Measurements from ENCODE around the gene EVC.

Gene EVC

DNA sequence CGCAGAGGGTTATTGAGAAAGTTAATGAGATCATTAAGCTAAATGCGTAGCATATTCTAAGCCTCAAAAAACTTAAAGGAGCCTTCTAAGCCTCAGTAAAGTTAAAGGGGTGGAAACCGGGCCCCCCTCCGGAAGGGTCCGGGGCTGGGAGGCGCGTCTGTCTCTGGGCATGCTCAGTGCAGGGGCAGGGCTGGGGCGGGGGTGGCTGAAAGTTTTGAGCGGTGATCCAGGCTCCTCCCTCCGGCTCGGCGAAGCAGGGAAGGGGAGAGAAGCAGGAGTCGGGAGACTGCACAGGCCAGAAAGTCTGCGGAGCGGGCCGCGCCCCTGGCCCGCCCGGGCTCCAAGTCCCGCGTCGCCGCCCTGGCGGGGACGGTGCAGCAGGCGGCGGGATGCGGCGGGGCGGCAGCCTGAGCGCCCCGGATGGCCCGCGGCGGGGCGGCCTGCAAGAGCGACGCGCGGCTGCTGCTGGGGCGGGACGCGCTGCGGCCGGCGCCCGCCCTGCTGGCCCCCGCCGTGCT, at the start of gene EVC:
EVC (plus strand) TSS at position 241 of the 518 bp plus-strand sequence; CDS start at position 421, 180 bp downstream.
- DNase-seq (ENCODE audit: low spot score) = no peak

DNA sequence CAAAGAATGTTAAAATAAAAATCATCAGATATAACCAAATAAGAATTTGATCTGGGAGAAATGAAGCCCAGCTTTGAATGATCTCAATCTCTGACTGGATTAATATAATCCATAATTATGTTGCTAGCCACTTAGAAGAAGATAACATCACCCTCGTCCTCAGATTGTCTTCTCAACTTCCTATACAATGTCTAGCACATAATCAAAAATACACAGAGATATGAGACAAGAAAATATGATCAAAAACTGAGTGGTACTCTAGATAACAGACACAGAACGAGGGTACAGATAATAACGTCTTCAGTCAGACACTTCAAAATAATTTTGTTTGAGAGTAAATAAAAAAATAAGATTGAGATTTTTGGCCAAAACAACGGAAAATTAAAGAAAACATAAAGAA, 49.8 kb upstream of the EVC start:
- H3K9me3 Mint-ChIP-seq = peaks cover 15% of the 10 kb centered on the region
- no peaks in the 10 kb centered on the region for H3K36me3 Mint-ChIP-seq (ENCODE audit: low read depth)
- DNase-seq (ENCODE audit: low spot score) = no peak

More for the DNA sequence above, at the start of gene EVC:
- Mint-ChIP-seq H3K4me3 (peak within 1 kb of the TSS; percentile 70), H3K27me3 (ENCODE audit: low read depth) (peaks cover 45% of the 10 kb centered on the region), H3K9me3 (peaks cover 13% of the 10 kb centered on the region), H3K36me3 (ENCODE audit: low read depth) (no peaks in the 10 kb centered on the region), H3K27ac (no peak within 1 kb of the TSS), H3K4me1 (ENCODE audit: low read depth) (peaks cover 3% of the 10 kb centered on the region)

DNA sequence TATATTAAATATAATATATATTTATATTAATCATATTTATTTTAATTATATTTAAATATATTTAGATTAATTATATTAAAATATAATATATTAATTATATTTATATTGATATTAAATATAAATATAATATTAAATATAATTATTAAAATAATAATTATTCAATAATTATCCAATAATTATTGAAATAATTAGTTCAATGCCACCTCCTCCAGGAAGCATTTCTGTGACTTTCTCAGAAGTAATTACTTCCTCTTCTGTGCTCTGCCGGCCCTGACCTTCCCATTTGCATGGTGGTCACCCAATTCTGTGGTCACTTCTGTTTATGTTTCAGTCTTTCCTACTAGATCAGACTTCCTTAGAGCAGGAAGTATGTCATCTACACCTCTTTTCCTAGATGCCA, 48.4 kb upstream of the EVC start:
- DNase-seq (ENCODE audit: low spot score) = no peak
- Mint-ChIP-seq H3K4me1 (ENCODE audit: low read depth) (no peaks in the 10 kb centered on the region), H3K9me3 (peaks cover 15% of the 10 kb centered on the region), H3K36me3 (ENCODE audit: low read depth) (no peaks in the 10 kb centered on the region), H3K4me3 (no peak overlapping the region), H3K27me3 (ENCODE audit: low read depth) (no peaks in the 10 kb centered on the region), H3K27ac (no peak overlapping the region)

More for the DNA sequence above, 49.8 kb upstream of the EVC start:
- H3K4me1 Mint-ChIP-seq (ENCODE audit: low read depth) = no peaks in the 10 kb centered on the region
- no peak overlapping the region for H3K27ac Mint-ChIP-seq
- no peak overlapping the region for H3K4me3 Mint-ChIP-seq
- no peaks in the 10 kb centered on the region for H3K27me3 Mint-ChIP-seq (ENCODE audit: low read depth)

DNA sequence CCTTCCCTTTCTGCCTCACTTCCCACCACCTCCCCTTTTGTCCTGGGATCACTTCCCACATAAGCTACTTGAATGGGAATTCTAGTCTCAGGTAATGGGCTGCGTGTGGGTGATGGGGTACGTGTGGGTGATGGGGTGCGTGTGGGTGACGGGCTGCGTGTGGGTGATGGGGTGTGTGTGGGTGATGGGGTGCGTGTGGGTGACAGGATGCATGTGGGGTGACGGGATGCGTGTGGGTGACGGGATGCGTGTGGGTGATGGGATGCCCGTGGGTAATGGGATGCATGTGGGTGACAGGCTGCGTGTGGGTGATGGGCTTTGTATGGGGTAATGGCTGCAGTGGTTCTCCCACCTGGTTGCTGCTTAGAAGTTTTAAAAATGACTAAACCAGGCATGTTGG, 46.2 kb upstream of the EVC start:
- DNase-seq (ENCODE audit: low spot score) = no peak
- H3K4me1 Mint-ChIP-seq (ENCODE audit: low read depth) = no peaks in the 10 kb centered on the region
- H3K4me3 Mint-ChIP-seq = no peak overlapping the region
- H3K27ac Mint-ChIP-seq = no peak overlapping the region
- H3K9me3 Mint-ChIP-seq = peaks cover 15% of the 10 kb centered on the region
- no peaks in the 10 kb centered on the region for H3K36me3 Mint-ChIP-seq (ENCODE audit: low read depth)
- no peaks in the 10 kb centered on the region for H3K27me3 Mint-ChIP-seq (ENCODE audit: low read depth)

DNA sequence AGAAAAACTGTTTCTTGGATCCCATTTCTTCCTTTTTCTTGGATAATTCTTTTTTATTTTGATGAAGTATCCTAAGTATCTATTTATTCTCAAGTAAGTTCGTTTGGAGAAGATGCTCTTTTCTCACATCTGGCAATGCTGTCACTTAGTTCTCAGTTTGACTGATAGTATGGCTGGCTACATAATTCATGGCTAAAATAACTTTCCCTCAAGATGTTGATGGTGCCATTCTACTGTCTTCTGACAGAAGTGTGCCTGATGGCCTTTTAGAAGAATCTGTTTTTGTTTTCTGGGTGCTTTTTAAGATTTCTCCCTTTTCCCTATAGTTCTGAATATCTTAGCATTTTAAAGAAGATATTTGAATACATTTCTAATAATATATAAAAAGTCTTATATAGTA, 44.3 kb upstream of the EVC start:
- no peak overlapping the region for H3K4me3 Mint-ChIP-seq
- no peaks in the 10 kb centered on the region for H3K4me1 Mint-ChIP-seq (ENCODE audit: low read depth)
- H3K27me3 Mint-ChIP-seq (ENCODE audit: low read depth) = no peaks in the 10 kb centered on the region
- no peak for DNase-seq (ENCODE audit: low spot score)
- no peaks in the 10 kb centered on the region for H3K36me3 Mint-ChIP-seq (ENCODE audit: low read depth)
- H3K27ac Mint-ChIP-seq = no peak overlapping the region
- peaks cover 10% of the 10 kb centered on the region for H3K9me3 Mint-ChIP-seq

DNA sequence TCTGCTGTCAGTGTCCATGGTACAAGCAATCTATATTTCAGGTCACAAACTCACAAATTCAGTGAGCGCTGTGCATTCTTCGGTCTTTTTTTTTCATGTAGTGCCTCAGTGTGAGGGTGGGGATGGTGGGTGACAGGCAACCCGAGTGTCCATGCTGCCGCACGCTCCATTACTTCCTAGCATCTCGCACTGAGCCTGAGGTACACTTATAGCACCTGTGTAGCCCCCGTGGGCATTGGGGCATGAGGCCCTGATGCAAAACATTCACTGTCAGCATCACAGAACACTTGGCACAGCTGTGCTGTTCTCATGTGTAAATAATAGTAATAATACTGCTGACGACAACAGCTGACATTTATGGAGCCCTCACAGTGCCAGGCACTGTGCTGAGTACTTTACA, 34.2 kb upstream of the EVC start:
- H3K4me1 Mint-ChIP-seq (ENCODE audit: low read depth) = no peaks in the 10 kb centered on the region
- H3K27me3 Mint-ChIP-seq (ENCODE audit: low read depth) = no peaks in the 10 kb centered on the region
- H3K36me3 Mint-ChIP-seq (ENCODE audit: low read depth) = no peaks in the 10 kb centered on the region
- no peak for DNase-seq (ENCODE audit: low spot score)
- no peak overlapping the region for H3K27ac Mint-ChIP-seq
- H3K9me3 Mint-ChIP-seq = no peaks in the 10 kb centered on the region
- H3K4me3 Mint-ChIP-seq = no peak overlapping the region

DNA sequence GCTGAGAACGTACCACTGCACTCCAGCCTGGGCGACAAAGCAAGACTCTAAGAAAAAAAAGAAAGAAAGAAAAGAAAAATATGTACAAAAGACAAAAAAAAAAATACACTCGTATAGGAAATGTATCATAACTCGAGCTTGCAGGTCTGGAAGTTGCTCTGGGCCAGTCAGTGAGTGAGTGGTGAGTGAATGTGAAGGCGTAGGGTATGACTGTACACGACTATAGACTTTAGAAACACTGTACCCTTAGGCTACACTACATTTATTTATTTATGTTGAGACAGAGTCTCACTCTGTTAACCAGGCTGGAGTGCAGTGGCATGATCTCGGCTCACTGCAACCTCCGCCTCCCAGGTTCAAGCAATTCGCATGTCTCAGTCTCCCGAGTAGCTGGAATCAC, 32.0 kb upstream of the EVC start:
- H3K27ac Mint-ChIP-seq = no peak overlapping the region
- H3K27me3 Mint-ChIP-seq (ENCODE audit: low read depth) = no peaks in the 10 kb centered on the region
- H3K9me3 Mint-ChIP-seq = no peaks in the 10 kb centered on the region
- no peaks in the 10 kb centered on the region for H3K4me1 Mint-ChIP-seq (ENCODE audit: low read depth)
- no peaks in the 10 kb centered on the region for H3K36me3 Mint-ChIP-seq (ENCODE audit: low read depth)
- no peak overlapping the region for H3K4me3 Mint-ChIP-seq
- DNase-seq (ENCODE audit: low spot score) = no peak

DNA sequence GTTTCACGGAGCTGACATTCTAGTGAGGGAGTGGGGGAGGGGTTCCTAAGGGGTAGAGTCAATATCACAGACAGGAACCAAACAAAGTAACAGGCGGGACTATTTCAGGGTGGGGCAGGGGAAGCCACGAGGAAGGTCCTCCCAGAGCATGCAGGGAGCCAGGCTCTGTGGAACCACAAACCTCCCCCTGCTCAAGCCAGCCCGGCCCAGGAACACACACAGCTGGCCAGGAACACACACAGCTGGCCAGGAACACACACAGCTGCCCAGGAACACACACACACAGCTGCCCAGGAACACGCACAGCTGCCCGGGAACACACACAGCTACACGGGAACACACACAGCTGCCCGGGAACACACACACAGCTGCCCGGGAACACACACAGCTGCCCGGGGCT, 27.4 kb upstream of the EVC start:
- H3K4me3 Mint-ChIP-seq = no peak overlapping the region
- H3K9me3 Mint-ChIP-seq = no peaks in the 10 kb centered on the region
- no peak for DNase-seq (ENCODE audit: low spot score)
- no peaks in the 10 kb centered on the region for H3K27me3 Mint-ChIP-seq (ENCODE audit: low read depth)
- no peaks in the 10 kb centered on the region for H3K4me1 Mint-ChIP-seq (ENCODE audit: low read depth)
- no peaks in the 10 kb centered on the region for H3K36me3 Mint-ChIP-seq (ENCODE audit: low read depth)
- H3K27ac Mint-ChIP-seq = no peak overlapping the region

DNA sequence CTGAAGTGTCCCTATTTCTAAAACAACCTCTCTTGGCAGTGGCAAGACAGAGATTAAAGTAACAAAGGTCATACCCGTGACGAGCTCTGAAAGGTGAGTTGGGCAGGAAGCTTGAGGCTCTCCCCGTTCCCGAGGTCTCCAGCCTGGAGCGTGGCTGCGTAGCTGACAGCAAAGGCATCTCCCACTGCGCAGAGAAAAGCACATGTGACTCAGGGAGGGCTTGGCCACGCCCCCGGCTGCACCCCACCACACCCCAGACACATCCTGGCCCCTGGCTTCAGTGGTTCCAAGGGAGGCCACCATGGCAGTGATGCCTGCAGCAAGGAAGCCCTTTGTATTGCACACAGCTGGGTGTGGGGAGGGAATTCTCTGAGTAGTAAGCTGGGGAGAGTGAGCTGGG, 25.7 kb upstream of the EVC start:
- no peak for DNase-seq (ENCODE audit: low spot score)
- H3K4me3 Mint-ChIP-seq = no peak overlapping the region
- H3K27me3 Mint-ChIP-seq (ENCODE audit: low read depth) = no peaks in the 10 kb centered on the region
- H3K4me1 Mint-ChIP-seq (ENCODE audit: low read depth) = no peaks in the 10 kb centered on the region
- H3K36me3 Mint-ChIP-seq (ENCODE audit: low read depth) = no peaks in the 10 kb centered on the region
- no peak overlapping the region for H3K27ac Mint-ChIP-seq
- no peaks in the 10 kb centered on the region for H3K9me3 Mint-ChIP-seq

DNA sequence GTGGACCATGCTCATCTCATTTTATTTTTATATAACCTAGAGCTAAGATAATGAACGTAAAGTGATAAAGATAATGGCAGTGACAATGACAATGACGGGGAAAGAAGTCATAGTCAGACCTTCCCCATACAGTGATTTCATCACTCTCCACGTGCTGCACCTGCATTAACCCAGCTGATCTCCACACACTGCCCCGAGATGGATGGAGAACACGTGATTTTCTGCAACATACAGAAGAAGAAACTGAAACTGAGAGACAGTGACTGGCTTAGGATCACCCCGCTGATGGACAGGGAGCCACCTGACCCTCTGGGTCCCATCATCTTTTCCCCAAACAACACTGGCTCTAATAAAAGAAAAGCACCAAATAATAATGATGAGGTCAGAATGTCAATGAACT, 24.7 kb upstream of the EVC start:
- no peaks in the 10 kb centered on the region for H3K27me3 Mint-ChIP-seq (ENCODE audit: low read depth)
- H3K4me1 Mint-ChIP-seq (ENCODE audit: low read depth) = no peaks in the 10 kb centered on the region
- no peaks in the 10 kb centered on the region for H3K36me3 Mint-ChIP-seq (ENCODE audit: low read depth)
- no peak for DNase-seq (ENCODE audit: low spot score)
- no peak overlapping the region for H3K4me3 Mint-ChIP-seq
- H3K9me3 Mint-ChIP-seq = no peaks in the 10 kb centered on the region
- H3K27ac Mint-ChIP-seq = no peak overlapping the region

DNA sequence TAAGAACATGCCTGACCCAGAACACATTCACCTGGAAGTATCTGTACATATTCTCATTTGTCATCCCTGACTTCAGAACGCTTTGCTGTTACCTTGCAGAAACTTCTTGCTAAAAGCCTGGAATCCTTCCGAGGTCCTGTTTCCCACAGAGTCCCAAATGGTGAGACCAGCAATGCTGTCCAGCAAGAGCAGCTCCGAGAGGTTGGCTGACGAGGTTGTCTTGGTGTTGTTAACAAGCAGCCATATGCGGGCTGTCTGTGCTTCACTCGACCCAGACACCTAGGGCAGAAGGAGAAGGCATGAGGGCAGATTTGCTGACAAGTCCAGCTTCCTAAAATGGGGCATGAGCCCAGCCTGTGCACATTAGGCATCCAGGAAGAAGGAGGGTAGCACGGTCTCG, 21.9 kb upstream of the EVC start:
- Mint-ChIP-seq H3K4me1 (ENCODE audit: low read depth) (no peaks in the 10 kb centered on the region), H3K4me3 (no peak overlapping the region), H3K27me3 (ENCODE audit: low read depth) (no peaks in the 10 kb centered on the region), H3K36me3 (ENCODE audit: low read depth) (no peaks in the 10 kb centered on the region), H3K9me3 (no peaks in the 10 kb centered on the region), H3K27ac (no peak overlapping the region)
- no peak for DNase-seq (ENCODE audit: low spot score)

DNA sequence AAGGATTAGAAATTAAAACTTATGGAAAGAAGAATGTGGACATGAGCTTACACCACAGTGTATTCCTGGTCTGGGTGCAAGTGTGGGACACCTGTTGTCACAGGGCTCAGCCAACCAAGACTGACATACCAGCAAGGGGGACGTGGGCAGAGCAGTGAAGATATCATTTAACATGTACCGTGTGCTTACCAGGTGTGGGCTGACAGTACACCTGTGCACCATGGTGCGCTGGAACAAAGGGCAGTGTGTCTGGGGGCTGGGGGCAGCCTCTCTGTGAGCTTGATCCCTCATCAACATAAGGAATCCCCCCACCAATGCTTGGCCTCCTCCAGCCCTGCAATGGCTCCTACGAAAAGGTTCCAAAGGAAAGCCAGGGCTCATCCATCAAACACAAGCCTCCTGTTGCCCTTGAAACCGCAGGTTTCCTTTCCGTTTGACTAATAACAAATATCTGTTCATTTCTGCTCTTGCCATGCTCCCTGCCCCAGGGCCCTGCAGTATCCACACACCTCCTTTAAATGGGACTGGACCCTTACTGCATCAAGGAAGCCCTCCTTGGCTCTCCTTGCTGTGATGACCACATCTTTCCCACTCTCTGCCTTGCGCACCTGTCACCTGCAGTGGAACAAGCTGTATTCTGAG, 19.4 kb upstream of the EVC start:
- no peak overlapping the region for H3K4me3 Mint-ChIP-seq
- no peak for DNase-seq (ENCODE audit: low spot score)
- H3K9me3 Mint-ChIP-seq = no peaks in the 10 kb centered on the region
- no peaks in the 10 kb centered on the region for H3K4me1 Mint-ChIP-seq (ENCODE audit: low read depth)
- H3K36me3 Mint-ChIP-seq (ENCODE audit: low read depth) = no peaks in the 10 kb centered on the region
- H3K27me3 Mint-ChIP-seq (ENCODE audit: low read depth) = no peaks in the 10 kb centered on the region
- no peak overlapping the region for H3K27ac Mint-ChIP-seq

DNA sequence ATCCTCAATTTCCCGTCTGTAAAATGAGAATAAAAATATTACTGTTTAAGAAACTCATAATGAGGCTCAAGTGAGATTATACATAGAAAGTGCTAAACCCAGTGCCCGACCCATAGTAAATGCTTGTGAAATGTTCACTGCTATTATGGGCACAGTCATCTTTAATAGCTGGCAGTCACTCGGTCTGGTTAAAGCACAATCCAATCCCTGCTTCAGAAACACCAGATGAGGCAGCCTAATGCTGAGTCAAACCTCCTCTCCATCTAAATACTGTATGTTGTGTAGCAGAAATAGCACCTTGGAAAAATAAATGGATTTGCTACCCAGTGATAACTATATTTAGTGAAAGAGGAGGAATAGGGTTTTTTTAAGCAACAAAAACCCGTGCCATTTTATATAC, 17.1 kb upstream of the EVC start:
- no peaks in the 10 kb centered on the region for H3K36me3 Mint-ChIP-seq (ENCODE audit: low read depth)
- H3K27me3 Mint-ChIP-seq (ENCODE audit: low read depth) = no peaks in the 10 kb centered on the region
- DNase-seq (ENCODE audit: low spot score) = no peak
- no peak overlapping the region for H3K27ac Mint-ChIP-seq
- no peak overlapping the region for H3K4me3 Mint-ChIP-seq
- no peaks in the 10 kb centered on the region for H3K9me3 Mint-ChIP-seq
- H3K4me1 Mint-ChIP-seq (ENCODE audit: low read depth) = no peaks in the 10 kb centered on the region

DNA sequence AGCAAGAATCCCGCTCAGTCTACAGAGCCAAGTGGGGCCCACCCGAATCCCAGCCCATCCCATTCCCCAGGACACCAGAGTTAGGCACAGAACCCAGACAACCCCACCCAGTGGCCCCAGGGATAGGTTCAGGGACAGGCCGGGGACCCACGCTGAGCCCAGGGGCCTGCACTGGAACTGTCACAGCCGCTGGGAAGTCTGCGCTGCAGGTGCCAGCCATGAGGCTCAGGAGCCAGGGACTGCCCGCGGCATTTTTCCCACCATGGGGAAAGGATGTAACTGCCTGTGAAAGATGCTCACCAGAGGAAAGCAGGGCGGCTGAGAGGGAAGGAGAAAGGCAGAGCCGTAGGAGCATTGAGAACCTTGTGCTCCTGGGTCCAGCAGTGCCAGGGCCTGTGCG, 14.7 kb upstream of the EVC start:
- Mint-ChIP-seq H3K9me3 (no peaks in the 10 kb centered on the region), H3K4me3 (no peak overlapping the region), H3K36me3 (ENCODE audit: low read depth) (no peaks in the 10 kb centered on the region), H3K4me1 (ENCODE audit: low read depth) (no peaks in the 10 kb centered on the region), H3K27me3 (ENCODE audit: low read depth) (no peaks in the 10 kb centered on the region), H3K27ac (no peak overlapping the region)
- no peak for DNase-seq (ENCODE audit: low spot score)

DNA sequence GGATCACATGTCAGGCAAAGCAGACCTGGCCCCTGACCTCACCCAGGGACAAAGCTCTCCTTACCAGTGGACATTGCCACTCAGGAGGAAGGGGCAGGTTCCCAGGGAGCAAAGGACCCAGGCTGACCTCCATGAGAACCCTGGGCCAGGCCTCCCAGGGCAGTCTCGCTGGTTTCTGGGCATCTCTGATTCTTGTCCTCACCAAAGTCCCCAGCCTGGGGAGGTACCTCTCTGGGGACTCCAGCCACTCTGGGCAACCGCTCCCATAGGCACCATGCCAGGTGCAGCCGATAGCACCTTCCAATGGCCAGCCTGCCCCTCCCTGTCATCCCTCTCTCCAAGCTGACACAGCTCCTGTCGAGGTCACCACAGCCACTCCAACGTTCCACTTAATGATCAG, 10.5 kb upstream of the EVC start:
- Mint-ChIP-seq H3K9me3 (peaks cover 19% of the 10 kb centered on the region), H3K27ac (no peak overlapping the region), H3K27me3 (ENCODE audit: low read depth) (no peaks in the 10 kb centered on the region), H3K4me3 (no peak overlapping the region), H3K36me3 (ENCODE audit: low read depth) (no peaks in the 10 kb centered on the region), H3K4me1 (ENCODE audit: low read depth) (no peaks in the 10 kb centered on the region)
- no peak for DNase-seq (ENCODE audit: low spot score)
